IMR-90 (cell line): ENCODE results near the gene TRAPPC2L.

Experiments used
- CHD1 ChIP-seq: IDR thresholded peaks from 2 replicates; pipeline ENCODE4 v1.6.1; 2012; ENCODE audit warnings: low read depth, low read length, improper control_type of control experiment
- CTCF ChIP-seq: conservative IDR thresholded peaks from 2 replicates; pipeline ENCODE4 v1.5.1; 2012; ENCODE audit warnings: mild to moderate bottlenecking, low read depth, low read length, improper control_type of control experiment
- NFE2L2 ChIP-seq: fragments of 150-350 bp; IDR thresholded peaks from 2 replicates; pipeline ENCODE4 v1.6.1; 2016; ENCODE audit warnings: low read depth, mild to moderate bottlenecking, low read length
- POLR2A ChIP-seq: IDR thresholded peaks from 2 replicates; pipeline ENCODE4 v1.6.1; 2012; ENCODE audit warnings: mild to moderate bottlenecking, low read depth, low read length
- RFX5 ChIP-seq: IDR thresholded peaks from 2 replicates; pipeline ENCODE4 v1.8.0; 2012; ENCODE audit warnings: low read depth, mild to moderate bottlenecking, low read length, moderate library complexity
- SMC3 ChIP-seq: fragments of 150-350 bp; IDR thresholded peaks from 2 replicates; pipeline ENCODE4 v1.6.1; 2016; ENCODE audit warnings: low read depth, mild to moderate bottlenecking, antibody characterized with exemption, low read length, moderate library complexity
- USF2 ChIP-seq: fragments of 150-350 bp; IDR thresholded peaks from 2 replicates; pipeline ENCODE4 v1.6.1; 2017; ENCODE audit warnings: mild to moderate bottlenecking, antibody characterized with exemption, low read length, low read depth

- TF ChIP-seq POLR2A (no peak), CTCF (no peak), SMC3 (no peak), CHD1 (no peak), NFE2L2 (no peak), RFX5 (no peak), USF2 (no peak)
Measured at GRCh38 chr16:88871349-88871702, 14.4 kb downstream of the TRAPPC2L start.
